ENCODE data around the gene NKD2. TPM values are rescaled to one million over a fixed set of nuclear protein-coding genes. Genes with fewer than 3 reads are reported as not detected.

The NKD2 gene
- total RNA-seq, 1 experiment from 2014 or later, result 20.4 TPM

- ChIA-PET RAD21 (ENCODE audit: low non-redundant PET in 1 of 2, low total read pairs in 2 of 2, uncharacterized antibody in 2 of 2, unreplicated experiment in 2 of 2) (no interaction called here), CTCF (no interaction called here), POLR2A (no interaction called here)
- H4K20me1 ChIP-seq (ENCODE audit: insufficient read depth), result no peaks in the 10 kb centered on the region
- no peak overlapping the region for H3K27ac ChIP-seq (ENCODE audit: low read depth, low read length)
- peaks cover 0 to 15% of the 10 kb centered on the region in 2 experiments; a peak in 2 of 4 replicates for H3K4me1 ChIP-seq (ENCODE audit: control insufficient read depth in 1 of 2, insufficient read depth in 2 of 2, low read length in 2 of 2)
- no peaks in the 10 kb centered on the region for H3K36me3 ChIP-seq (ENCODE audit: control insufficient read depth in 1 of 2, insufficient read depth in 2 of 2, low read length in 2 of 2)
- ATAC-seq, result no peak
- H3K9me3 ChIP-seq (ENCODE audit: control insufficient read depth in 1 of 2, insufficient read depth in 1 of 2, low read depth in 1 of 2, low read length in 2 of 2), result no peaks in the 10 kb centered on the region
- TF ChIP-seq ZNF274 (IDR thresholded peaks at IDR 0.05; ENCODE audit: low read depth, low read length), result no peak
- no peak for TF ChIP-seq CEBPB (IDR thresholded peaks at IDR 0.05; ENCODE audit: low read depth)
- TF ChIP-seq MAX (IDR thresholded peaks at IDR 0.05), result no peak
- no peak for TF ChIP-seq YY1 (IDR thresholded peaks at IDR 0.05; ENCODE audit: extremely low read depth, insufficient replicate concordance, low read depth, low read length)
- TF ChIP-seq, protein P1, sequence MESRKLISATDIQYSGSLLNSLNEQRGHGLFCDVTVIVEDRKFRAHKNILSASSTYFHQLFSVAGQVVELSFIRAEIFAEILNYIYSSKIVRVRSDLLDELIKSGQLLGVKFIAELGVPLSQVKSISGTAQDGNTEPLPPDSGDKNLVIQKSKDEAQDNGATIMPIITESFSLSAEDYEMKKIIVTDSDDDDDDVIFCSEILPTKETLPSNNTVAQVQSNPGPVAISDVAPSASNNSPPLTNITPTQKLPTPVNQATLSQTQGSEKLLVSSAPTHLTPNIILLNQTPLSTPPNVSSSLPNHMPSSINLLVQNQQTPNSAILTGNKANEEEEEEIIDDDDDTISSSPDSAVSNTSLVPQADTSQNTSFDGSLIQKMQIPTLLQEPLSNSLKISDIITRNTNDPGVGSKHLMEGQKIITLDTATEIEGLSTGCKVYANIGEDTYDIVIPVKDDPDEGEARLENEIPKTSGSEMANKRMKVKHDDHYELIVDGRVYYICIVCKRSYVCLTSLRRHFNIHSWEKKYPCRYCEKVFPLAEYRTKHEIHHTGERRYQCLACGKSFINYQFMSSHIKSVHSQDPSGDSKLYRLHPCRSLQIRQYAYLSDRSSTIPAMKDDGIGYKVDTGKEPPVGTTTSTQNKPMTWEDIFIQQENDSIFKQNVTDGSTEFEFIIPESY (IDR thresholded peaks at IDR 0.05; ENCODE audit: extremely low read depth, insufficient replicate concordance, low read length), result no peak
- TF ChIP-seq CBX3 (IDR thresholded peaks at IDR 0.05; ENCODE audit: low read depth), result no peak
- TF ChIP-seq CTCF (IDR thresholded peaks at IDR 0.05 in 2 of 3, conservative IDR thresholded peaks at IDR 0.05 in 1 of 3; ENCODE audit: borderline replicate concordance in 1 of 3, insufficient read depth in 1 of 3, low read depth in 2 of 3, low read length in 2 of 3), result no peak
- no peak for TF ChIP-seq RAD21 (IDR thresholded peaks at IDR 0.05; ENCODE audit: low read depth)
- TF ChIP-seq EGR1 (IDR thresholded peaks at IDR 0.05; ENCODE audit: low read depth), result no peak
- TF ChIP-seq POLR2AphosphoS5 (IDR thresholded peaks at IDR 0.05; ENCODE audit: low read depth, low read length), result no peak
- TF ChIP-seq TCF7L2 (IDR thresholded peaks at IDR 0.05; ENCODE audit: borderline replicate concordance, extremely low read depth, insufficient read depth, insufficient read length), result no peak
- TF ChIP-seq SP1 (IDR thresholded peaks at IDR 0.05; ENCODE audit: low read depth), result no peak
- TF ChIP-seq POLR2A (IDR thresholded peaks at IDR 0.05; ENCODE audit: borderline replicate concordance, extremely low read depth, insufficient read depth, insufficient read length), result no peak
- TF ChIP-seq REST (IDR thresholded peaks at IDR 0.05; ENCODE audit: low read depth), result no peak
- TF ChIP-seq SIN3A (IDR thresholded peaks at IDR 0.05; ENCODE audit: low read depth), result no peak
- TF ChIP-seq SRF (IDR thresholded peaks at IDR 0.05; ENCODE audit: low read depth), result no peak
- no peak for TF ChIP-seq EZH2phosphoT487 (IDR thresholded peaks at IDR 0.05; ENCODE audit: borderline replicate concordance)
- TF ChIP-seq EZH2 (IDR thresholded peaks at IDR 0.05), result no peak
- no peak for TF ChIP-seq ZFX (IDR thresholded peaks at IDR 0.05)
- no peak for TF ChIP-seq ELF1 (IDR thresholded peaks at IDR 0.05; ENCODE audit: borderline replicate concordance, low read depth)
- H2AFZ ChIP-seq (ENCODE audit: low read depth, low read length, poor library complexity, severe bottlenecking), result no peak overlapping the region
- H3K4me3 ChIP-seq (replicated peaks in 1 of 2; ENCODE audit: low read depth in 1 of 2, low read length in 2 of 2), result no peak overlapping the region
- intact Hi-C loops (cut with micrococcal nuclease), result no loop called here
- no peaks in the 10 kb centered on the region for H3K9me2 ChIP-seq (ENCODE audit: insufficient read depth)
- no peaks in the 10 kb centered on the region for H3K79me2 ChIP-seq (ENCODE audit: insufficient read depth, low read length)
- H3K9ac ChIP-seq (ENCODE audit: low read length), result no peak overlapping the region
- no peak overlapping the region for H3K4me2 ChIP-seq (ENCODE audit: low read length)
- peaks cover 29% of the 10 kb centered on the region for H3K27me3 ChIP-seq (ENCODE audit: insufficient read depth, low read length)
- no peak for DNase-seq (ENCODE audit: low read depth, low spot score)
- BruUV-seq (replicated peaks), result no TSS peak
Measured at GRCh38 chr5:962801-963200, 45.8 kb upstream of the NKD2 start.

Measured in HCT116 (cell line).